ENCODE results near the gene KRABD2.
"Not testable (repeated sequence)": the region's sequence is repeated elsewhere in the genome, so short reads cannot be mapped to it uniquely, and the experiment has no call there.

Gene KRABD2

DNA sequence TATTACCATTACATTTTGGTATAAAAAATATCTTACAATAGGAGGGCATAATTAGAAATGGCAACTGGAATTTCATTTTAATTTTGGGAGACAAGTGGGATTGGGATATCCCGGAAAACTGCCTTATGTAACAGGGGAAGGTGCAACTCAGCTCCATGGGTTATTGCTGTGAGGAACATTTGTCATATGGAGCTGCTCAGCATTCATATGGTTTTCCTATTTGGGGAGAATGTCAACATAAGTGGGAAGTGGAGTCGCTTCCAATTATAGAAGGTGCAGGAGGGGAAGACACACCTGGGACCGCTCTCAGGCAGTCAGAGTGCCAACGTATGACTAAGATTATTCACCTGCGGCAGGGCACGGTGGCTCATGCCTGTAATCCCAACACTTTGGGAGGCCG lies 26.2 kb downstream of the KRABD2 start:
- Mint-ChIP-seq H3K9me3 (ENCODE audit: low read depth) (no peaks in the 10 kb centered on the region), H3K4me3 (ENCODE audit: unreplicated experiment) (no peak overlapping the region), H3K27me3 (ENCODE audit: low read depth) (peaks cover 13% of the 10 kb centered on the region), H3K36me3 (ENCODE audit: low read depth) (no peaks in the 10 kb centered on the region), H3K4me1 (ENCODE audit: low read depth) (peaks cover 4% of the 10 kb centered on the region), H3K27ac (ENCODE audit: unreplicated experiment) (no peak overlapping the region)
- no peak for TF ChIP-seq CTCF (IDR thresholded peaks at IDR 0.05)
- DNase-seq (ENCODE audit: low spot score) = no peak

GRCh38 chr17:8347001-8347400 lies 29.5 kb downstream of the KRABD2 start:
- not testable (repeated sequence) for H3K4me3 Mint-ChIP-seq (ENCODE audit: unreplicated experiment)

GRCh38 chr17:8345951-8346665 lies 30.4 kb downstream of the KRABD2 start:
- Mint-ChIP-seq H3K27me3 (ENCODE audit: low read depth) (peaks cover 15% of the 10 kb centered on the region), H3K27ac (ENCODE audit: unreplicated experiment) (no peak overlapping the region), H3K4me3 (ENCODE audit: unreplicated experiment) (no peak overlapping the region), H3K36me3 (ENCODE audit: low read depth) (no peaks in the 10 kb centered on the region), H3K9me3 (ENCODE audit: low read depth) (no peaks in the 10 kb centered on the region), H3K4me1 (ENCODE audit: low read depth) (no peaks in the 10 kb centered on the region)
- DNase-seq (ENCODE audit: low spot score) = no peak
- TF ChIP-seq CTCF (IDR thresholded peaks at IDR 0.05) = no peak

More at GRCh38 chr17:8347001-8347400, 29.5 kb downstream of the KRABD2 start:
- not testable (repeated sequence) for DNase-seq (ENCODE audit: low spot score); H3K9me3 Mint-ChIP-seq (ENCODE audit: low read depth); H3K4me1 Mint-ChIP-seq (ENCODE audit: low read depth); H3K36me3 Mint-ChIP-seq (ENCODE audit: low read depth); H3K27ac Mint-ChIP-seq (ENCODE audit: unreplicated experiment)
- peaks cover 15% of the 10 kb centered on the region for H3K27me3 Mint-ChIP-seq (ENCODE audit: low read depth)

DNA sequence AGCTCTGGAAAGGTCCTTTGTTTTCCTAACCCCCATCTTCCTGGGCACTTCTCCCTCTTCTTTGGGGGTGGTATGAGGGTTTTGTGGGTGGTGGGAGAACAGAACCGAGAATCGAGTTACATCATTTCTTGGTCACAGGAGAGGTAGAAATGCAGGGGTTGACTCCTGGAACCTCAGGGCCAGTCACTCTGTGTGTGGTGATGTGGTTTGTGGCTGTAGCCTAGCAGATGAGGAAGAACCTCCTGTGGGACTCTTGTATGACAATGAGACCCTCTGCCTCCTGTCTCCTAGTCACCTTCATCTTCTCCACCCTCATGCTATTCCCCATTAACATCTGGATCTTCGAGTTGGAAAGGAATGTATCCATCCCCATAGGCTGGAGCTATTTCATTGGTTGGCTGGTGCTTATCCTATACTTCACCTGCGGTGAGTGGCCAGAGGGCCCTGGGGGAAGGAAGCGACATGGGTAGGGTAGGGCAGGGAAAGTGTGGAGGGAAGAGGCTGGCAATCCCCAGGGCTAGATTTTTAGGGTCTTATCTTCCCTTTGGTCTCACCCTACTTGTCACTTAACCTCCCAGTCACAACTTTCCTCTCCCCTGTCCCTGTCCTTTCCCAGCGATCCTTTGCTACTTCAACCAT lies 31.3 kb downstream of the KRABD2 start:
- Mint-ChIP-seq H3K4me1 (ENCODE audit: low read depth) (no peaks in the 10 kb centered on the region), H3K36me3 (ENCODE audit: low read depth) (no peaks in the 10 kb centered on the region), H3K9me3 (ENCODE audit: low read depth) (no peaks in the 10 kb centered on the region), H3K27me3 (ENCODE audit: low read depth) (peaks cover 15% of the 10 kb centered on the region), H3K27ac (ENCODE audit: unreplicated experiment) (no peak overlapping the region), H3K4me3 (ENCODE audit: unreplicated experiment) (no peak overlapping the region)
- no peak for DNase-seq (ENCODE audit: low spot score)
- no peak for TF ChIP-seq CTCF (IDR thresholded peaks at IDR 0.05)

DNA sequence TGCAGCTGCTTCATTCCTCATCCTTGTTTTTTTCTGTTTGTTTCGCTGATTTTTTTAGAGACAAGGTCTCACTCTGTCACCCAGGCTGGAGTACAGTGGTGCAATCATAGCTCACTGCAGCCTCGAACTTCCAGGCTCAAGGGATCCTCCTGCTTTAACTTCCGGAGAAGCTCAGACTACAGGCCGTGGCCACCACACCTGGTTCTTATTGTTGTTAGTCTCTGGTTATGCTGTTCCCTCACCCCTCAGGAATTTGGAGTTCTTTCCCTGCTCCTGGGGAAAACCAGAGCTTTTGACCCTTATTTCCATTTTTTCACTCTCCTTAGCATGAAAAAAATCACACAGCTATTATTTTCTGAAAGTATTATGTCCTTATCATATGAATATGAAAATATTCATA lies 35.0 kb downstream of the KRABD2 start:
- DNase-seq (ENCODE audit: low spot score) = no peak
- TF ChIP-seq CTCF (IDR thresholded peaks at IDR 0.05) = no peak
- Mint-ChIP-seq H3K4me1 (ENCODE audit: low read depth) (no peaks in the 10 kb centered on the region), H3K27me3 (ENCODE audit: low read depth) (peaks cover 12% of the 10 kb centered on the region), H3K4me3 (ENCODE audit: unreplicated experiment) (no peak overlapping the region), H3K9me3 (ENCODE audit: low read depth) (no peaks in the 10 kb centered on the region), H3K27ac (ENCODE audit: unreplicated experiment) (no peak overlapping the region), H3K36me3 (ENCODE audit: low read depth) (no peaks in the 10 kb centered on the region)

- Mint-ChIP-seq H3K27ac (ENCODE audit: unreplicated experiment) (no peak within 1 kb of the TSS), H3K27me3 (ENCODE audit: low read depth) (no peaks in the 10 kb centered on the region), H3K9me3 (ENCODE audit: low read depth) (no peaks in the 10 kb centered on the region), H3K36me3 (ENCODE audit: low read depth) (no peaks in the 10 kb centered on the region), H3K4me1 (ENCODE audit: low read depth) (no peaks in the 10 kb centered on the region), H3K4me3 (ENCODE audit: unreplicated experiment) (no peak within 1 kb of the TSS)
- no peak for TF ChIP-seq CTCF (IDR thresholded peaks at IDR 0.05)
- no peak for DNase-seq (ENCODE audit: low spot score)
These were observed 37.0 kb downstream of the KRABD2 start, which contains the start of gene ODF4 for GRCh38 chr17:8339540-8339939. ODF4 (plus strand) TSS chr17:8339840; CDS start chr17:8340052, 212 bp downstream.

All from chondrocyte (in vitro differentiated cells).